Osteoblast (primary cell): ENCODE measurements around the gene CSRNP3. TPM values are rescaled to one million over a fixed set of nuclear protein-coding genes. Genes with fewer than 3 reads are reported as not detected.
A peak's percentile ranks its signal among the peaks of the same experiment; 100 is the strongest.

ENCODE experiments used
- DNase-seq: peaks from one replicate; pipeline ENCODE4 v3.0.0; 2011; ENCODE audit warnings: low spot score, mixed read lengths; ENCODE audit not compliant: insufficient read length; ENCODE audit errors: missing footprints
- H2AFZ ChIP-seq: 2 replicates; pipeline ENCODE4 v1.6.0; 2011; ENCODE audit warnings: mild to moderate bottlenecking, low read length
- H3K27ac ChIP-seq: 2 replicates; pipeline ENCODE4 v1.5.1; 2011; ENCODE audit warnings: mild to moderate bottlenecking, low read depth, low read length, moderate library complexity
- H3K27me3 ChIP-seq: 2 replicates; pipeline ENCODE4 v1.6.0; 2012; ENCODE audit warnings: mild to moderate bottlenecking, control low read depth, inconsistent platforms, low read length, moderate library complexity; ENCODE audit not compliant: insufficient read depth
- H3K36me3 ChIP-seq: 2 replicates; pipeline ENCODE4 v1.5.1; 2011; ENCODE audit warnings: mild to moderate bottlenecking, low read length, control low read depth, moderate library complexity; ENCODE audit not compliant: insufficient read depth
- H3K4me1 ChIP-seq: 2 replicates; pipeline ENCODE4 v1.5.1; 2011; ENCODE audit warnings: mild to moderate bottlenecking, low read length, control low read depth, moderate library complexity; ENCODE audit not compliant: insufficient read depth
- H3K4me2 ChIP-seq: 2 replicates; pipeline ENCODE4 v1.6.0; 2011; ENCODE audit warnings: mild to moderate bottlenecking, low read length; ENCODE audit not compliant: insufficient read depth
- H3K4me3 ChIP-seq: fragments of 200-600 bp; sonication (generic); 3 replicates; pipeline ENCODE4 v1.5.1; 2012; ENCODE audit warnings: mild to moderate bottlenecking, low read length, inconsistent platforms; ENCODE audit not compliant: insufficient read depth
- H3K79me2 ChIP-seq: 2 replicates; pipeline ENCODE4 v1.6.0; 2012; ENCODE audit warnings: mild to moderate bottlenecking, low read length, control low read depth, inconsistent platforms; ENCODE audit not compliant: insufficient read depth
- H3K9me3 ChIP-seq: 2 replicates; pipeline ENCODE4 v1.5.1; 2011; ENCODE audit warnings: low read depth, low read length, control low read depth
- H4K20me1 ChIP-seq: 2 replicates; pipeline ENCODE4 v1.6.0; 2012; ENCODE audit warnings: mild to moderate bottlenecking, low read length, control low read depth; ENCODE audit not compliant: insufficient read depth
- total RNA-seq: library from RNA; depleted of rRNA; stranded (reverse); fragments of >200 nt; gene quantifications from 2 replicates; pipeline ENCODE4 v1.2.3, GENCODE V29; 2012
- TF ChIP-seq, protein P1 (sequence below): IDR thresholded peaks from 2 replicates; pipeline ENCODE4 v1.5.1; 2011; ENCODE audit warnings: mild to moderate bottlenecking, low read depth, low read length, moderate library complexity; ENCODE audit errors: extremely low read depth

The CSRNP3 gene
- total RNA-seq, 1 donor: 1.4 TPM

DNA sequence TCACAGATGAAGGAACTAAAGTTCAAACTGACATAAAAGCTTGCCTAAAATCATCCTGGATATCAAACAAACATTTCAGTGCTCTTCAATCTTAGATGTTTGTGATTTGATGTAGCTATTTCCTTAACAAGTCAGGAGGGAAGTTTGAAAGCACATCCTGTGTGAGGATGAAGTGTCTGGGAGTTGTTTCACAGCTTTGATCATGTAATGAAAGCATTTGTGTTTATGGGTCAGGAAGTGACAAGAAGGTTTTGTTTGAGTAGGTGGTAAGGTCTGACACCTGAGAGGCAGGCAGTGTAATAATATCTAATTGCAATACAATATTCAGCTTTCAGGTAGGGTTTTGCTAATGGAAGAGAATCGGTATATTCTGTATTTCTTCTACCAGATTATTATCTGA, 26.0 kb upstream of the CSRNP3 start:
- Histone ChIP-seq H3K9me3 (no peaks in the 10 kb centered on the region), H3K36me3 (no peaks in the 10 kb centered on the region), H3K4me1 (no peaks in the 10 kb centered on the region), H3K27ac (no peak overlapping the region), H3K4me2 (no peak overlapping the region), H3K4me3 (no peak overlapping the region), H2AFZ (peak overlapping the region; percentile 34), H4K20me1 (no peaks in the 10 kb centered on the region), H3K27me3 (no peaks in the 10 kb centered on the region), H3K79me2 (no peaks in the 10 kb centered on the region)
- TF ChIP-seq, protein P1, sequence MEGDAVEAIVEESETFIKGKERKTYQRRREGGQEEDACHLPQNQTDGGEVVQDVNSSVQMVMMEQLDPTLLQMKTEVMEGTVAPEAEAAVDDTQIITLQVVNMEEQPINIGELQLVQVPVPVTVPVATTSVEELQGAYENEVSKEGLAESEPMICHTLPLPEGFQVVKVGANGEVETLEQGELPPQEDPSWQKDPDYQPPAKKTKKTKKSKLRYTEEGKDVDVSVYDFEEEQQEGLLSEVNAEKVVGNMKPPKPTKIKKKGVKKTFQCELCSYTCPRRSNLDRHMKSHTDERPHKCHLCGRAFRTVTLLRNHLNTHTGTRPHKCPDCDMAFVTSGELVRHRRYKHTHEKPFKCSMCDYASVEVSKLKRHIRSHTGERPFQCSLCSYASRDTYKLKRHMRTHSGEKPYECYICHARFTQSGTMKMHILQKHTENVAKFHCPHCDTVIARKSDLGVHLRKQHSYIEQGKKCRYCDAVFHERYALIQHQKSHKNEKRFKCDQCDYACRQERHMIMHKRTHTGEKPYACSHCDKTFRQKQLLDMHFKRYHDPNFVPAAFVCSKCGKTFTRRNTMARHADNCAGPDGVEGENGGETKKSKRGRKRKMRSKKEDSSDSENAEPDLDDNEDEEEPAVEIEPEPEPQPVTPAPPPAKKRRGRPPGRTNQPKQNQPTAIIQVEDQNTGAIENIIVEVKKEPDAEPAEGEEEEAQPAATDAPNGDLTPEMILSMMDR: no peak
- DNase-seq: no peak

DNA sequence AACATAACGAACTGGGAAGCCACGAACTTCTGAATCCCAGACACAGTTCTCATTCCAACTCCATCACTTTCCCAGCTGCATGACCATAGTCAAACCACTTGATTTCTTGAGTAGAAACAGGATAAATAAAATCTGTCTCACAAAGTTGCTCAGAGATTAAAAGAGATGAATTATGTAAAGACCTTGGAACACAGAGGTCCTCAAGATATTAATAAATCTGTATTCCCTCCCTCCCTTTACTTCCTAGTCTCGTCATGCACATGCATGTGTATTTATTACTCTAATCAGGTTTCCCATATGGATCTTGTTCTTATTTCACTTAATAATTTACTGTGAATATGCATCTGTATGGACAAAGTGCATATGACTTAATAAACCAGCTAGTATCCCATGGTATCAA, 21.1 kb upstream of the CSRNP3 start:
- no peaks in the 10 kb centered on the region for H3K36me3 ChIP-seq
- TF ChIP-seq, protein P1: no peak
- H3K4me2 ChIP-seq: no peak overlapping the region
- H3K9me3 ChIP-seq: no peaks in the 10 kb centered on the region
- H3K27me3 ChIP-seq: no peaks in the 10 kb centered on the region
- H4K20me1 ChIP-seq: no peaks in the 10 kb centered on the region
- no peak overlapping the region for H3K27ac ChIP-seq
- no peak overlapping the region for H3K4me3 ChIP-seq
- H2AFZ ChIP-seq: no peak overlapping the region
- no peaks in the 10 kb centered on the region for H3K79me2 ChIP-seq
- no peaks in the 10 kb centered on the region for H3K4me1 ChIP-seq
- no peak for DNase-seq

DNA sequence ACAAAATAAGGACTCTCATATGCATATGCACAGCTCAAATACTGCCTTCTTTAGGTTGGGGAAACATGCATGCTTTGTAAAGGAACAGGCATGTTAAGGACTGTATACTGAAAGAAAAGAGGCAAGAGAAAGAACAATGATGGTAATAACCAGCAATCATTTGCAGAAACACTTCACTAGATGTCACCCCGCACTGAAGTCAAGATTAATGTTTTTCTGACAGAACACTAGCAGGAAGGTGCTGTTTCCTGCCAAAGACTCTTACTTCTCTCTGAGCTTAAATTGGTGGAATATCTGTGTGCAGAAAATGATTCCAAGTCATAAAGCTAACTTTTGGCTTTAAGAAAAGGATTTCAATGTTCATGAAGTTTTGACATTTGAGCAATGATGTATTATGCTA, 19.3 kb upstream of the CSRNP3 start:
- H3K9me3 ChIP-seq: no peaks in the 10 kb centered on the region
- no peaks in the 10 kb centered on the region for H3K36me3 ChIP-seq
- no peak for DNase-seq
- H3K4me2 ChIP-seq: no peak overlapping the region
- H3K4me3 ChIP-seq: no peak overlapping the region
- no peaks in the 10 kb centered on the region for H3K4me1 ChIP-seq
- H2AFZ ChIP-seq: no peak overlapping the region
- H3K27ac ChIP-seq: no peak overlapping the region
- H3K27me3 ChIP-seq: no peaks in the 10 kb centered on the region
- H3K79me2 ChIP-seq: no peaks in the 10 kb centered on the region
- no peaks in the 10 kb centered on the region for H4K20me1 ChIP-seq
- TF ChIP-seq, protein P1: no peak

DNA sequence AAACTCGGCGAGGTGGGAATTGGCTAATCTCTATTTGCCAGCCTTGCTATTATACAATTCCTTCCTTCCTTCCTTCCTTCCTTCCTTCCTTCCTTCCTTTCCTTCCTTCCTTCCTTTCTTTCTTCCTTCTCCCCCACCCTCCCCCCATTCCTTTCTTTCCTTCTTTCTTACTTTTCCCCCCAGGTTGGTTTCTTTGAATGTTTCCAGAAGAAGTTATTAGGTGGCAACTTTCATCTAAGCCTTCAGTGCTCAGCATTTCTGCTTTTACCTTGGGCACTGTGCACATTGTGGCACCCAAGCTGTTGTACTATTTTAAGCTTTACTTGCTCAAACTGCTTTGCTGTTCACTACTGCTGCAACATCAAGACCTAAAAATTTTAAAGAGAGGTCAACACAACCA, 17.2 kb upstream of the CSRNP3 start:
- H3K79me2 ChIP-seq: no peaks in the 10 kb centered on the region
- no peak overlapping the region for H3K27ac ChIP-seq
- H3K36me3 ChIP-seq: no peaks in the 10 kb centered on the region
- no peaks in the 10 kb centered on the region for H4K20me1 ChIP-seq
- no peak overlapping the region for H2AFZ ChIP-seq
- H3K9me3 ChIP-seq: no peaks in the 10 kb centered on the region
- H3K27me3 ChIP-seq: no peaks in the 10 kb centered on the region
- no peak overlapping the region for H3K4me2 ChIP-seq
- no peaks in the 10 kb centered on the region for H3K4me1 ChIP-seq
- no peak for DNase-seq
- TF ChIP-seq, protein P1: no peak
- H3K4me3 ChIP-seq: no peak overlapping the region
